Transverse colon (tissue), 4 donors: ENCODE data around the gene IL10.

Source experiments
- CTCF ChIP-seq, 5 experiments: fragments of 200-600 bp in 3 of 5; fragments of 450-650 bp in 2 of 5; sonication (generic) in 3 of 5; IDR thresholded peaks; 1 replicate in 2 of 5; 2 replicates in 3 of 5; pipeline ENCODE4 v1.5.1; 2016 to 2017; ENCODE audit warnings: antibody characterized with exemption in 5 of 5, inconsistent platforms in 3 of 5, mild to moderate bottlenecking in 2 of 5, moderate library complexity in 1 of 5
- EP300 ChIP-seq: sonication (generic); formaldehyde crosslinking; IDR thresholded peaks from one replicate; pipeline ENCODE4 v1.6.1; 2017; ENCODE audit warnings: antibody characterized with exemption, low read depth
- POLR2AphosphoS5 ChIP-seq, 3 donors: sonication (generic); formaldehyde crosslinking; IDR thresholded peaks; one replicate each; pipeline ENCODE4 v1.6.1; 2016; ENCODE audit warnings: antibody characterized with exemption in 3 of 3

GRCh38 chr1:206736878-206737728, 35.2 kb downstream of the IL10 start:
- TF ChIP-seq CTCF (IDR thresholded peaks at IDR 0.05) (no peak), POLR2AphosphoS5 (IDR thresholded peaks at IDR 0.05) (no peak), EP300 (no peak)
